B cell (primary cell): ENCODE data around the gene GLB1L3. TPM values are rescaled to one million over a fixed set of nuclear protein-coding genes. Genes with fewer than 3 reads are reported as not detected.

Experiments used
- ATAC-seq: fragments of 200-7000 bp; cut with Tn5 transposase; one replicate; pipeline ENCODE4 v1.10.0; 2021; ENCODE audit warnings: low read depth, mild to moderate bottlenecking, moderate number of reproducible peaks, moderate library complexity
- CTCF ChIA-PET: fragments of 350-600 bp; sonication (Branson Sonifier 250); formaldehyde crosslinking; loops from one replicate; lab custom pipeline; 2021; ENCODE audit warnings: antibody characterized with exemption, inconsistent platforms; lab: Charles Lee
- POLR2A ChIA-PET: fragments of 350-600 bp; sonication (Branson Sonifier 250); formaldehyde crosslinking; loops from one replicate; lab custom pipeline; 2021; ENCODE audit warnings: antibody characterized with exemption; lab: Charles Lee
- DNase-seq: peaks from one replicate; pipeline ENCODE4 v3.0.0; 2013
- H2AFZ ChIP-seq: 2 replicates; pipeline ENCODE4 v1.6.1; 2012; ENCODE audit warnings: mild to moderate bottlenecking, low read depth, low read length; ENCODE audit not compliant: insufficient read depth, poor library complexity, severe bottlenecking
- H3K27ac ChIP-seq, 2 donors: 1 replicate in 1 of 2; 2 replicates in 1 of 2; pipeline ENCODE4 v1.5.1; 2012 to 2013; ENCODE audit warnings: low read length in 2 of 2, mild to moderate bottlenecking in 2 of 2, moderate library complexity in 1 of 2
- H3K27me3 ChIP-seq, 4 experiments: fragments of 200-600 bp in 1 of 4; sonication (generic) in 1 of 4; replicated peaks in 1 of 4; 1 replicate in 2 of 4; 2 replicates in 2 of 4; pipeline versions ENCODE4 v1.6.1 to v1.7.0; 2013 to 2016; ENCODE audit warnings: low read length in 3 of 4, mild to moderate bottlenecking in 2 of 4, mixed read lengths in 1 of 4, moderate library complexity in 1 of 4; ENCODE audit not compliant: insufficient read depth in 4 of 4, control insufficient read depth in 3 of 4; ENCODE audit errors: control extremely low read depth in 1 of 4
- H3K36me3 ChIP-seq, 2 experiments: replicated peaks in 1 of 2; 1 replicate in 1 of 2; 2 replicates in 1 of 2; pipeline versions ENCODE4 v1.6.1 to v1.7.1; 2013; ENCODE audit warnings: low read length in 1 of 2; ENCODE audit not compliant: insufficient read depth in 2 of 2, control insufficient read depth in 1 of 2; ENCODE audit errors: control extremely low read depth in 1 of 2, extremely low read depth in 1 of 2
- H3K4me1 ChIP-seq, 2 donors: fragments of 200-600 bp in 1 of 2; sonication (generic) in 1 of 2; 1 replicate in 1 of 2; 2 replicates in 1 of 2; pipeline versions ENCODE4 v1.5.1 to v1.6.1; 2013 to 2017; ENCODE audit warnings: low read length in 2 of 2; ENCODE audit not compliant: control insufficient read depth in 2 of 2, insufficient read depth in 2 of 2
- H3K4me2 ChIP-seq: replicated peaks from 2 replicates; pipeline ENCODE3; 2012; ENCODE audit warnings: mild to moderate bottlenecking, low read depth, low read length; ENCODE audit not compliant: poor library complexity, severe bottlenecking
- H3K4me3 ChIP-seq, 5 experiments: fragments of 200-600 bp in 1 of 5; sonication (generic) in 1 of 5; 1 replicate in 3 of 5; 2 replicates in 2 of 5; pipeline versions ENCODE4 v1.5.1 to v1.7.0; 2011 to 2016; ENCODE audit warnings: low read length in 4 of 5, mild to moderate bottlenecking in 4 of 5, low read depth in 2 of 5, control low read depth in 1 of 5, moderate library complexity in 1 of 5; ENCODE audit not compliant: insufficient read depth in 1 of 5; ENCODE audit errors: control extremely low read depth in 1 of 5, extremely low read depth in 1 of 5
- H3K79me2 ChIP-seq: fragments of 200-600 bp; sonication (generic); one replicate; pipeline ENCODE4 v1.6.0; 2016; ENCODE audit warnings: low read length; ENCODE audit not compliant: control insufficient read depth, insufficient read depth
- H3K9ac ChIP-seq: fragments of 200-600 bp; sonication (generic); 2 replicates; pipeline ENCODE4 v1.6.1; 2017; ENCODE audit warnings: mild to moderate bottlenecking, low read length, moderate library complexity
- H3K9me3 ChIP-seq, 3 donors: one replicate each; pipeline versions ENCODE4 v1.6.1 to v1.7.1; 2013; ENCODE audit warnings: low read length in 2 of 3; ENCODE audit not compliant: control insufficient read depth in 2 of 3, insufficient read depth in 1 of 3; ENCODE audit errors: control extremely low read depth in 1 of 3
- H4K20me1 ChIP-seq: 2 replicates; pipeline ENCODE4 v1.6.0; 2012; ENCODE audit warnings: mild to moderate bottlenecking, low read length; ENCODE audit not compliant: insufficient read depth, control insufficient read depth, poor library complexity, severe bottlenecking
- H3K27ac Mint-ChIP-seq: one replicate; pipeline ENCODE4 v1.8.0; 2021; ENCODE audit warnings: mixed read lengths
- H3K27me3 Mint-ChIP-seq: one replicate; pipeline ENCODE4 v1.8.0; 2021; ENCODE audit warnings: mixed read lengths
- H3K4me1 Mint-ChIP-seq: one replicate; pipeline ENCODE4 v1.8.0; 2021; ENCODE audit warnings: mixed read lengths
- H3K4me3 Mint-ChIP-seq: one replicate; pipeline ENCODE4 v1.8.0; 2021; ENCODE audit warnings: mixed read lengths
- H3K9me3 Mint-ChIP-seq: one replicate; pipeline ENCODE4 v1.8.0; 2022; ENCODE audit warnings: mixed read lengths; ENCODE audit not compliant: insufficient read depth
- EZH2 ChIP-seq: IDR thresholded peaks from 2 replicates; pipeline ENCODE4 v1.6.1; 2012; ENCODE audit warnings: borderline replicate concordance, low read depth, mild to moderate bottlenecking, moderate library complexity, low read length; ENCODE audit not compliant: insufficient read depth, poor library complexity, severe bottlenecking
- WGBS: methylation state at CpG from one replicate; pipeline ENCODE4 v1.1.5; 2013; ENCODE audit warnings: missing lambda C conversion rate; ENCODE audit not compliant: insufficient coverage; 5-methylcytosine and 5-hydroxymethylcytosine counted together
- intact Hi-C: fragments of 100-400 bp; cut with micrococcal nuclease; formaldehyde crosslinking; loops from one replicate; pipeline ENCODE4 v1.10.0; 2022
- polyA plus RNA-seq: library from polyadenylated mRNA; depleted of rRNA; stranded (reverse); fragments of >200 nt; gene quantifications from 2 replicates; pipeline ENCODE4 v1.2.3, GENCODE V29; 2012
- total RNA-seq, 2 donors: library from RNA; stranded (reverse); fragments of 120-200 nt in 1 of 2; gene quantifications; 1 replicate in 1 of 2; 2 replicates in 1 of 2; pipeline versions ENCODE4 v1.2.3 to v1.2.4, GENCODE V29; 2013 to 2022
- TF ChIP-seq, protein P1 (sequence below): fragments of 200-600 bp; IDR thresholded peaks from one replicate; pipeline ENCODE4 v1.8.0; 2022; ENCODE audit warnings: antibody characterized with exemption, mild to moderate bottlenecking

Gene GLB1L3
- total and polyA plus RNA-seq, 2 donors (not counting 1 experiment from before 2014, with no cell fraction given): not detected

DNA sequence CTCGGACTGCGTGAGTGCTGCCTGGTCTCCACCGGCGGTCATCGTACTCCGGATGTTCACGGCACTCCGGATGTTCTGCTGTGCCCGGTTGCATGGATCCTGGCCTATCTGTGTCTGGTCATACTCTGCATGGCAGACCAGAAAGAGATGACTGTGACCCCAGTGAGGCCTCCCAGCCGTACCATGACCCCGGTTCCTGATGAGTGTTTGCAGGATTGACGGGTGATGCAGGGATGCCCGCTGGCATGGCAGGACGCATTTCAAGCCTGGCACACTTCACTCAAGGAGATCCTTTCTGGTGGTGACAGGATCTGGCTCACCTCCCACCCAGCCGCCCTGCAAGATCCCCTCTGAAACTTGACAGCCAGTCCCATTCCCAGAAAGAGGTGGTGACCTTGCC is 61.9 kb downstream of the GLB1L3 start:
- no peak overlapping the region for H3K4me3 ChIP-seq
- H3K27ac ChIP-seq: no peak overlapping the region

DNA sequence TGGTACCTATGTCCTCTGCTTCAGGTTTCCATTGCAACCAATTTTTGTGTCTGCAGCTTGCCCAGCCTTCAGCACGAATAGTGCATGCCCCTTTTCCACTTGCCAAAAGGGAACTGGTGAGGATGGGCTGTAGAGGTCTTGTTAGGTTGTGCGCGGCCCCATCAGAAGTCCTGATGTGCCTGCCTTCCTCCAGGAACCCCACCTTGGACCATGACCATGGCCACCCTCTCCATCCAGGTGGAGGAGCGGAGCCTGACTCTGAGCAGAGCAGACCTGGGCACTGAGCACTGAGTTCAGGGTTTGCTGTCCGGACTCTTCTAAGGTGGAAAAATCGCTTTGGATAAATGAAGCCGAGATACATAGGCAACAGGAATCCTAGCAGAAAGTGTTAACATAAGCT is 62.5 kb downstream of the GLB1L3 start:
- no peak overlapping the region for H3K27ac ChIP-seq
- ChIA-PET CTCF (no interaction called here), POLR2A (no interaction called here)
- no peak overlapping the region for H3K4me3 ChIP-seq
- DNase-seq (no peak), ATAC-seq (no peak)
- H3K4me1 ChIP-seq: no peaks in the 10 kb centered on the region
- no peaks in the 10 kb centered on the region for H4K20me1 ChIP-seq
- no peaks in the 10 kb centered on the region for H3K9me3 Mint-ChIP-seq
- no peaks in the 10 kb centered on the region for H3K4me1 Mint-ChIP-seq
- TF ChIP-seq, protein P1, sequence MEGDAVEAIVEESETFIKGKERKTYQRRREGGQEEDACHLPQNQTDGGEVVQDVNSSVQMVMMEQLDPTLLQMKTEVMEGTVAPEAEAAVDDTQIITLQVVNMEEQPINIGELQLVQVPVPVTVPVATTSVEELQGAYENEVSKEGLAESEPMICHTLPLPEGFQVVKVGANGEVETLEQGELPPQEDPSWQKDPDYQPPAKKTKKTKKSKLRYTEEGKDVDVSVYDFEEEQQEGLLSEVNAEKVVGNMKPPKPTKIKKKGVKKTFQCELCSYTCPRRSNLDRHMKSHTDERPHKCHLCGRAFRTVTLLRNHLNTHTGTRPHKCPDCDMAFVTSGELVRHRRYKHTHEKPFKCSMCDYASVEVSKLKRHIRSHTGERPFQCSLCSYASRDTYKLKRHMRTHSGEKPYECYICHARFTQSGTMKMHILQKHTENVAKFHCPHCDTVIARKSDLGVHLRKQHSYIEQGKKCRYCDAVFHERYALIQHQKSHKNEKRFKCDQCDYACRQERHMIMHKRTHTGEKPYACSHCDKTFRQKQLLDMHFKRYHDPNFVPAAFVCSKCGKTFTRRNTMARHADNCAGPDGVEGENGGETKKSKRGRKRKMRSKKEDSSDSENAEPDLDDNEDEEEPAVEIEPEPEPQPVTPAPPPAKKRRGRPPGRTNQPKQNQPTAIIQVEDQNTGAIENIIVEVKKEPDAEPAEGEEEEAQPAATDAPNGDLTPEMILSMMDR: no peak
- H3K79me2 ChIP-seq: no peaks in the 10 kb centered on the region
- no peak overlapping the region for H2AFZ ChIP-seq
- intact Hi-C loops: no loop called here
- WGBS: 88% methylated on average over 4 of the region's 7 CpGs
- H3K36me3 ChIP-seq: no peaks in the 10 kb centered on the region
- H3K9ac ChIP-seq: no peak overlapping the region
- peaks cover 0 to 7% (median 0%) of the 10 kb centered on the region in 4 experiments for H3K27me3 ChIP-seq
- H3K4me2 ChIP-seq: no peak overlapping the region
- H3K9me3 ChIP-seq: peaks cover 0 to 3% (median 0%) of the 10 kb centered on the region in 3 donors
- H3K27ac Mint-ChIP-seq: no peak overlapping the region
- peaks cover 16% of the 10 kb centered on the region for H3K27me3 Mint-ChIP-seq
- H3K4me3 Mint-ChIP-seq: no peak overlapping the region

More for the DNA sequence above, 61.9 kb downstream of the GLB1L3 start:
- H3K9me3 Mint-ChIP-seq: no peaks in the 10 kb centered on the region
- H3K4me3 Mint-ChIP-seq: no peak overlapping the region
- peaks cover 0 to 11% (median 2%) of the 10 kb centered on the region in 4 experiments for H3K27me3 ChIP-seq
- POLR2A ChIA-PET: no interaction called here
- peaks cover 22% of the 10 kb centered on the region for H3K27me3 Mint-ChIP-seq
- no peaks in the 10 kb centered on the region for H3K4me1 Mint-ChIP-seq
- no peak overlapping the region for H2AFZ ChIP-seq
- 95% methylated on average over 15 of the region's 15 CpGs for WGBS
- no peaks in the 10 kb centered on the region for H3K79me2 ChIP-seq
- intact Hi-C loops: no loop called here
- DNase-seq (no peak), ATAC-seq (no peak)
- H3K4me2 ChIP-seq: no peak overlapping the region
- no peak overlapping the region for H3K27ac Mint-ChIP-seq
- peaks cover 0 to 3% (median 0%) of the 10 kb centered on the region in 3 donors for H3K9me3 ChIP-seq
- CTCF ChIA-PET: no interaction called here
- H3K36me3 ChIP-seq: no peaks in the 10 kb centered on the region
- TF ChIP-seq, protein P1: no peak
- TF ChIP-seq EZH2: no peak
- H3K9ac ChIP-seq: no peak overlapping the region
- no peaks in the 10 kb centered on the region for H3K4me1 ChIP-seq
- no peaks in the 10 kb centered on the region for H4K20me1 ChIP-seq
